CMK (cell line): Measurements from ENCODE around the gene RABGAP1.

Source experiments
- DNase-seq: peaks from one replicate; pipeline ENCODE4 v3.0.0-alpha.2; 2010; ENCODE audit warnings: low read depth

Gene RABGAP1

DNA sequence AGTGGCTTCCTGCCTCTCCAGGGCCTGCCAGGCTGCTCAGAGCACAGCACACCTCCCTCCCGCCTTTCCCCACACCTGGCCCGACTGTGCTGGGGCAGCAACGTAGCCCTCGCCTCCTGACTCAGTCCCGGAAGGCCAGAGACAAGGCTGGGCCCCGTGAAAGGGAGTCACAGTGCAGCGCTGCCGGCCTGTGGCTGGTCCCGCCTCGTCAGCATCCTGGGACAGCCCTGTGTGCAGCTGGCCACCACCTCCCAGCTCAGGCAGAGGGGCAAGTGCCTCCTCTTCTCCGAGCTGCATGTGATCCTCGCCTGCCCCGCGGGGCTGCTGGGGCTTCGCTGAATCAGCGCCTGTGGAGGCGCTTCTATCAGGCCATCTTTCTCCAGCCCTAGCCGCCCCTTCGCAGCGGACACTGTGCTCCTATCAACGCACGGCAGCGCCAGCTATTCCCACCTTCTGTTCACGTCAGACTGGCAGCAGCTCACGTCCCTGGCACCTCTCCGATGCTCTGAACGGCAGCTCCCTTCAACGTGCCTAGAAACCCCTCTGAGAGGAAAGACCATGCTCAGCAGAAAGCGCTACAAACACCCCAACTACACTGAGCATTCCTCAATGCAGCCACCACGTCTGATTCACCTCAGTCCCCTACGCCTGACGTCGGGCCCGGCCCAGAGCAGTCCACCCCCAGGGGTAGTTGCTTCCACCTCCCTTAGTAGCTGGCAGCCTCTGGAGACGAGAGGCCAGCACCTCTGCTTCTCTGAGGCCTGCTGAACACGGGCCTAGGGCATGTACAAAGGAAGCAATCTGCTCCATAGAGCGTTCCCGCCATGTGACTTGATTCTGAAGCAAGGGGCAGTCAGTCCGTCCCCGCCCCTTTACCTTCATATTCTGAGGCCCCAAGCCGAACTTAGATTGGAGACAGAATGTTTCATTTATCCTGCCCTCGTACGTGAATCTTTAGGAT, 171.5 kb downstream of the RABGAP1 start:
- DNase-seq, result no peak

DNA sequence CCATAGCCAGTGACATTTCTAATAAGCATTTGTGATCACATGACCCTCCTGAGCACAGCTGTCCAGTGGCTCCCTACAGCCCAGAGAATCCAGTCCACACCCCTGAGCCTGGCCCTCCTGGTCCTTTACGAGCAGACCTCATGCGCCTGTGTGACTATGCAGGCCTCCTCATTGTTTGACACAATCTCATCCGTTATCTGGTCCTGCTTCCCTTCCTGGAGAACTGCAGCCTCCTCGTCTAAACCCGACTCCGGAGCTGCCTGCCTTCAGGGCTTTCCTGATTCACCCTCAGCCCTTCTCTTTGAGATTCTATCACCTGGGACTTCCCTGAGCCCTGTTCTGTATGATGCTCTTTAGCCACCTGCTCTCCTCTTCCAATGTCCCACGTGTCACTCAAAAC, 172.4 kb downstream of the RABGAP1 start:
- DNase-seq, result no peak

DNA sequence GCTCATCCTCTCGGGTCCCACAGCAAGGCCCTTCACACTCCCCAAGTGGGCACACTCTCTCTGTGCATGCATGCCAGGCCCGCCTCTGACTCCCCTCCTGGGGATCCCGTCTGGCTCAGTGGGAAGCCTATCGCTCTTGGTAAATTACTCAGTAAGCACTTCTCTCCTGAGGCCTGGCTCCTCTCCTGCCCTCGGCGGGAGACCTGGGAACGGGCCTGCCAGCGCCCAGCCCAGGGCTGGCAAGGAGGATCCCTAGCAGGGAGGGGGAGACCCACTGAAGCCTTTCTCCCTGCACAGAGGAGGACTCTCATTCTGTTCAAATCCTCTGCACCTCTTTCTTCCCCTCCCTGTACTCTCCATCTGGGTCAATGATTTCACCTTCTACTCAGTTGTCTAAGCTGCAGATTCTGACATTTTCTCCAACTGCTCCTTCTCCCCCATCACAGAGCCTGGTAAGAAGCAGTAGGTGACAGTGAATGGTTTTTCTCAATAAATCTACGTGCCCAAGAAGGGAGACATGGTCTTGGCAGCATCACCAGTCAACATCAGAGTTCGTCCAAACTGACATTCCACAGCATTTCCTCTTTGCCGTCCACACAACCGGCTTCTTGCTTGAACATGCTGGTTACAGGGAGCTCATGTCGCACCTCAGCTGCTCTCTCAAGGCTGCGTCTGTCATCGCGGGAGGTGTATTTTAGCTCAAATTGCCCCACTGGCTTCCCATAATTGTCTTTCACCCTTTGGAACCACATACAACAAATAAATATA, 174.5 kb downstream of the RABGAP1 start:
- no peak for DNase-seq

DNA sequence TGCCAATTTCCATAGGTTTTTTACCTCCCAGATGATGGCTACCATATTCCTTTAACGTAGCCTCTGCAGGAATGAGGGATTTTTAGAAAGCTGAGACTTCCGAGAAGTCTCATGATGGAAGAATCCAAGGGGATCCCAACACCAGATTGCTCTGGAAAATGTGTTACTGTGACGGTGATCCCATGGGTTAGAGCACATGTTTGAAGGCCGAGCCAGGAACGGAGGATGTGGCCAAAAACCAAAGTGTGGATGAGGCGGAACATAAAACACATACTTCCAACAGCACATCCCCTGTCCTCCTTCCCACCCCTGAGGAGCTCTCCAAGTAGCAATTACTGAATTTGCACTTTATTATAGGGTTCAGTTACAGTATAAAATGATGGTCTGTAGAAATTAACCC, 175.2 kb downstream of the RABGAP1 start:
- DNase-seq, result no peak

DNA sequence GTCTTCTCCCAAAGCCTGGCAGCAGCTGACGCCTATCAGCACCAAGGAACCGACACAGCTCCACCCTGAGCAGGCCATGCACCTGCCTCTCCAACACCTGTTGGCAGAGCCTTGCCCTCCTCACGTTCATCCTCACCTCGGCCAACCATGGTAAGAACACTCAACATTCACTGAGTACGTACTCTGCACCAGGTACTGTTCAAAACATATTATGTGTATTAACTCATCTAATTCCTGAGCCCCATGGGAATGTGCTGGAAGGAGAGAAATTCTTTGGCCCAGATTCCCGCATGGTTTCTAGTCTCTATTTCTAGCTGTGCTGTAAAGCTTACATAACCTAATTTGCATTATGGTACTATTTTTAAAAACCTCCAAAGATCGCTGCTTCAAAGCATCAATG, 178.7 kb downstream of the RABGAP1 start:
- DNase-seq, result no peak

DNA sequence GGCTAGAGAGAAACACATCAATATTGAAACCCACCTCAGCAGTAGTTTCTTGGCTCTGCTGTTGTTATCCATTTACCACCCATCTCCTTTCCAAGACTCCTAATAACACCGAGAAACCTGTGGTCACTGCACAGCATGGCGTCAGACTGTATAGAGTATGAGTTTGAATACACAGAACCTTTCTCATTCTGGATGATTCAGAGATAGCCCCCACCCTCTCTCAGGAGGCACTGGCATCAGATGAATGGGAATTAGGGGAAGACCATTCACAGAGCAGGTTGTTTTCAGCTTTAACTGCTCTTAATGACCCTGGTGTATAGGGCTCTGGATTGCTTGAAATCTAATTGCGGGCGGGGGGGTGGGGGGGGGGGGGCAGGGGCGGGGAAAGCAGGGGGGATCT, 179.3 kb downstream of the RABGAP1 start:
- no peak for DNase-seq

DNA sequence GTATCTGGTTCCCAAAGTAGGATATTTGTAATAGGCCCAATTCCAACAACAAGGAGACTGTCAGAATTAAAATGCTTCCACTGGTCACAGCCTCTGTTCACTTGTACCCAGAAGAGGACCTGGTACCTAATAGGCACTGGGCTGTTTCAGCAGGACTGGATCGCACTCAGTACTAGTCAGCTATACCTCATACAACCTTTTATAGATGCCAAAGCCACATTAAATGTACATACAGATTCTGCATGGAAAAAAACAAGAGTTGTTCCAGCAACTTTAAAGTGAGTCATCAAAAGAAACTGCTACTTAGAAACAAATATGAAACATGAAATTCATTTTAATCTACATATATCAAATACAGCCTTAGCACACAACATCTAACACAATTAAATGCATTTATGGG, 180.1 kb downstream of the RABGAP1 start:
- DNase-seq, result no peak

DNA sequence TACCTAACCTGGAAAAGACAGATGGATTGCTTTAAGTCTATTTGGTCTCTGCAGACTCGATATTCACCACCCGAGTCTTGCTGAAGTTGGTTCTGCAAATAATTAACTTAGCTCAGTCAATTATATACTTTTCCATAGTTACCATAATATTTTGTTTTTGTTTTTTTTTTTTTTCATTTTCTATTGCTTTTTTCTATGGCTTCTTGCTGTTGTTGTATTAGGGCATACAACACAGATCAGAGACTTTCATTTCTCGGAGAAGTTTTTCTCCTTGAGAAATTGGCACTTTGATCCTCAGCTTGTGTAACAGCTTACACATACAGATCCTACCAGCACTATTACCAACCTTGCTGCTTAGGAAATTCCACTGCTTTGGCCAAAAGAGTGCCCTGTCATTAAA, 180.6 kb downstream of the RABGAP1 start:
- no peak for DNase-seq

DNA sequence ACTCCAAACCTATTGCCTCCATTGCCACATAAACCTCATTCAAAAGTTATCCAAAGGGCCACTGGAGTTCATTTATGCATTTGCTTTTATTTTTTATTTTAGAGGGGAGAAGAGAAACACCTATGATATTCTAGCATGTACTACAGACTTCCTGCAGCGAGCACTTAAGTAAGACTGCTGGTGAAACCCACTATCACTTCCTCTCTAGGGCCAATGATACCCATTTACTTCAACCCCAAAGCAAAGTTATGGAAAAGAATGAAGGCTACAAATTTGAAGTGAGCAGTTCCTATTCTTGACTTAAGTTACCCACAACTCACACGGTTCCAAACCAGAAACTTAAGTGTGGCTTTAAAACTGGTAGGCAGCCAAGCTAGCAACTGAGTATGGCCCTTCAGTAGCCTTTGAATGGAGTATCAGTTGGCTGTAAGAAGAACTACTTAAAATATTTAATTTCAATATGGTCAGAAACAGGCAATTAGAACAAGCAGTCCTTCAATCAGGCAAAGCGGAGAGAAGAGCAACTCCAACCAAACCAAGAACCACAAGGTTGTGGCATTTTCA, 186.8 kb downstream of the RABGAP1 start:
- DNase-seq, result no peak

DNA sequence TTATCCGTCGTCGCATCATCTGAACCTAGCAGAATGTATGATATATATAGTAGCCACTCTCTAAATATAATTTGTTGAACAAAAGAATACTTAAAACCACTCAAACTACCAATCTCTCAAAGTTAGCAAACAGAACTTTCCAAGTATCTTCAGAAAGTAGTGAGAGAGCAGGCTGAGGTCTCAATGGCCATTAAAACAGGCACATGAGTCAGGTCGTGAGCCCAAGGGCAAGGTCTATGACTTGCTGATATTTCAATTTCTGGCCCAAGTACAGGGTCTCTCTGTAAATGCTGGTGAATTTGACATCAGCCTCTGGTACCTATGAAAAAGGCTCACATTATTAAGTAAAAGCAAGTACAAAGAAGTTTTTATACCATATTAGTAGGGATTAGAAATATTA, 187.8 kb downstream of the RABGAP1 start:
- DNase-seq, result no peak

DNA sequence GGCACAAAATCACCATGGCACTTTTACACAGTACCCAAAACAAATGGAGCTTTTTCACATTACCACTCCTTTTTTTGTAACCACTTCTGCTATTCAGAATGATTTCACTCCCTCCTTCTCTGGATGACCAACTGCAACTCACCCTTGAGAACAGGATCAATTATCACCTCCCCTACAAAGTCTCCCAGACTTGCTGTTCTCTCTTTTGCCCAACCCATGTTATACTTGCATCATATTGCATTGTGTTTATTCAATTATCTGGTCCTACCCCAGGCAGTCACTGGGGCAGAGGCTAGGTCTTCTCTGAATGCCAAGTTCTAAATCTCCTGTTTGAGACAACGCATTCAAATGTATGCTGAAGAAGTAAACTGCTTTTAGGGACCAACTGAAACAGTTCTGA, 188.6 kb downstream of the RABGAP1 start:
- no peak for DNase-seq

DNA sequence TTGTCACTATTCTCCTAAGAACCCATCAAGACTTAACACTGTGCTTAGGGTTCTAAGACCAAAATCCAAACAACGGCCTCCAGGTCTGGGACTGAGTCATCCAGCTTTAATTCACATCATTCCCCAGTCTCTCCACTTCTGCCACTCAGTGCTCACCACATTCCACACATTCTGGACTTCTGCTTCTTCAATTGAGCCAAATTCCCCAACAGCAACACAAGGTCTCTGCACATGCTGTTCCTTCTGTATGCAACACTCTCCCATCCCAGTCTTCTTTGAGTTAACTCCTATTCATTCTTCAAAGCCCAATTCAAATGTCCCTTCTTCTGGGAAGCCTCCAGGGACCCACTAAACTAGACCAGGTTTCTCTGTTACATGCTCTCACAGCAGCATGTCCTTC, 190.4 kb downstream of the RABGAP1 start:
- no peak for DNase-seq

DNA sequence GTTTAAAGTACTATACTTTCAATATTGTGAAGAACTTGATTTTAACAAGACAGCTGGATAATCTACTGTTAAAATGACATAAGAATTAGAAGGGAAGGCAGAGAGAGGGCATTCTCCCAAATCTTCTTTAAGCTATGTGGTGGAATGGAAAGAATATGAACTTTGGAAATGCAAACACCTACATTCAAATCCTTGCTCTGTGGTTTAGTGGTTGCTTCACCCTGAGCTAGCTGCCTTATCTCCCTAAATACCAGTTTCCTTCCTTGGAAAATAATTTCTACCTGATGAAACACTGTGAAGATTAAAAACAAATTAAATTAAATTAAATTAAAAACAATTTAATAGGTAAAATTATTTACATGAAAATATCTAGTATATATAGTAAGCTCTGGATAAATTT, 191.2 kb downstream of the RABGAP1 start:
- DNase-seq, result no peak

DNA sequence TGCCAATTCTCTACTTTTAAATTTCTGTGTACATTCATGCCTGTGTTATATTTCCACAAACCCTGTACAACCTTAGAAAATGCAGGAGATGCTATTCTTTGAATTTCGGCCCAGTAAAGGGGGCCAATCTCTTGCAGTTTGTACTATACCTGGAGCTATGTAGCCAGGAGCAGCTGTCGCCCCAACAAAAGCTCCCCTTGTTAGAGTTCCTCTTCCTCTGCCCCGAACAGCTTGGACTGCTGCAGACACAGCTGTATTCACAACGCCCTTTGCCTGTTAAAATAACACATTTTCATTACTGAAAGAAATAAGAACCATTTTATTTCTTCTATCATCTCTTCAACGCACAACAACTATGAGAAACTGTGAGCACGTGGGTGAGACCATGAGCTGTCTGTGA, 191.9 kb downstream of the RABGAP1 start:
- no peak for DNase-seq

DNA sequence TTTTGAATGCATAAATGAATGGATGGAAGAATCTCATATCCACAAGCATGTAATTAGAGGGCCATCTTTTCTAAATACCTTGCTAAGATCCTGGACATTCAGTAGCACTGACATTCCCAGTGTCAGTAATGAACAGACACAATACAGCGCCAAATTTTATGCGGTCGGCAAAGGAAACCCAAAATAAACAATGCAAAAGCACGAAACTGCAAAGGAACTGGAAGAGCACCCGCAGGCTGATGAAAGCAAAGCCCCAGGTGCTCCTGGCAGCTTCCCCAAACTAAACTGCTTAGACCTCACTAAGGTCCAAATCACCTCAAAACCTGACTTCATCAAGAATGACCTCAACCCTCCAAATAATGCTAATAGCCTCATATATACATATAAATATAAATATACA, 194.6 kb downstream of the RABGAP1 start:
- no peak for DNase-seq

DNA sequence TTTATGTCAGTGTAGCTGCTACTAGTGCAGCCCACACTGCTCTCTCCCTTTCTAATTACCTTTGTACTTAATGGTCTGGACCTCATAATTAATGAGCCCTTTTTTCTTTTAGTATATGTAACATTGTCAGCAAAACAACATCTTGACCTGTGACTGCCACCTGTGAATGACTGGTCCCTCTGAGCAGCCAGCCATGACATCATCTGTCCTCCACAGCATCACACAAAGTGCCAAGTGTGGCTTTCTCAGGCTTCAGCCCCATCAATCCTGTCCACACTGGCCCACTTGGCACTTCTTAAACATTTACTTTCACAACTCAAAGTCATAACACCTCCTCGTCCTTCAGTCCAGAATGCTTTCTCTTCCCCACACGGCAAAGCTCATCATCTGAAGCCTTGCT, 197.3 kb downstream of the RABGAP1 start:
- no peak for DNase-seq

DNA sequence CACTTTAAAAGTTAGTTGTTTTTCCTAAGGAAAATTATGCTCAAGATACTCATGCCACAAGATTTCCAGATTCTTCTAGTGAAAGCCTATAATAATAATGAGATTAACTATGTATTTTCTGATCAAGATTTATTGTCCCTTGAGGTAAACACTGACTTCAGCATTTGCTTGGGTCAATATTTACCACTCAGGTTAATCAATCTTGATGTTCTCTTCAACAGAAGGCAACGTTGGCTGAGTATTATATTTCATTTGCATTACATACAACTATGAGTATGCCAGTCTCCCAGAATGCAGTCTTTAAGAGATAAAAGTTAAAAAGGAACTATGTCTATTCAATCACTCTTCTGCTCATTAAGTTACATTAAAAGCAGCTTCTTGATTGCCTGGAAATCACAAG, 208.2 kb downstream of the RABGAP1 start:
- DNase-seq, result no peak

DNA sequence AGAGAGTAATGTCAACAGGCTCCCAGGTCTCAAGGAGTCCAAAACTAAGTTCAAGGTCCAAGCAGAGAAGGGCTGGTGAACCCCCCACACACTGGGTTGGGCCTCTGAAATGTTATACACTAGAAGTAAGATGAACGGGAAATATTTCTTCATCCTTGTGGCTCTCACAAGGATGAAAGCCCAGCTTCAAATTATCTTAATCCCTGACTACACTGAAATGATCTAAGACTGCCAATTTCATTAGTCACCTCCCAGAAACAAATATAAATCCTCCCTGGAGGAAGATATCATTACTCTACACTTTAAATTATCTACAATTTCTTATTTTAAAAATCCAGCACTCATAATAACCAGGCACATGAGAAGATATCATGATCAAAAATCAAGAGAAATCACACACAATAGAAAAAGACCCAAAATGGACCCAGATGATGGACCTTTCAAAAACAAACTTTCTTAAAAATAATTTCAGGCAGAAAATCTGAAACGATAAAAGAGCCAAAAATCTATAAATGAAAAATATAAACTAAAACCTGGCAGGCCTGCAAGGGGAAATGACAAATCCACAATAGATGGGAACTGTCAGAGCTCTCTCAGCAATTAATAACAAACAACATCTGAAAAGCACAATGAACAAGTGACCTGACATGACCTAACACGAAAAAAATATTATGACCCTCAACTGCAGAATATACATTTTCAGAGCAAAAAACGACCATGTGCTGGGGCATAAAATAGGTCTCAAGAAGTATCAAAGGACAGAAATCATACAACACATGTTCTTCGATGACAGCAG, 210.1 kb downstream of the RABGAP1 start:
- no peak for DNase-seq
